B cell (primary cell): ENCODE data around the gene HNF1B. TPM values are rescaled to one million over a fixed set of nuclear protein-coding genes. Genes with fewer than 3 reads are reported as not detected.

Experiments used
- ATAC-seq: fragments of 200-7000 bp; cut with Tn5 transposase; one replicate; pipeline ENCODE4 v1.10.0; 2021; ENCODE audit warnings: low read depth, mild to moderate bottlenecking, moderate number of reproducible peaks, moderate library complexity
- CTCF ChIA-PET: fragments of 350-600 bp; sonication (Branson Sonifier 250); formaldehyde crosslinking; loops from one replicate; lab custom pipeline; 2021; ENCODE audit warnings: antibody characterized with exemption, inconsistent platforms; lab: Charles Lee
- POLR2A ChIA-PET: fragments of 350-600 bp; sonication (Branson Sonifier 250); formaldehyde crosslinking; loops from one replicate; lab custom pipeline; 2021; ENCODE audit warnings: antibody characterized with exemption; lab: Charles Lee
- DNase-seq: peaks from one replicate; pipeline ENCODE4 v3.0.0; 2013
- H2AFZ ChIP-seq: 2 replicates; pipeline ENCODE4 v1.6.1; 2012; ENCODE audit warnings: mild to moderate bottlenecking, low read depth, low read length; ENCODE audit not compliant: insufficient read depth, poor library complexity, severe bottlenecking
- H3K27ac ChIP-seq, 2 donors: 1 replicate in 1 of 2; 2 replicates in 1 of 2; pipeline ENCODE4 v1.5.1; 2012 to 2013; ENCODE audit warnings: low read length in 2 of 2, mild to moderate bottlenecking in 2 of 2, moderate library complexity in 1 of 2
- H3K27me3 ChIP-seq, 4 experiments: fragments of 200-600 bp in 1 of 4; sonication (generic) in 1 of 4; replicated peaks in 1 of 4; 1 replicate in 2 of 4; 2 replicates in 2 of 4; pipeline versions ENCODE4 v1.6.1 to v1.7.0; 2013 to 2016; ENCODE audit warnings: low read length in 3 of 4, mild to moderate bottlenecking in 2 of 4, mixed read lengths in 1 of 4, moderate library complexity in 1 of 4; ENCODE audit not compliant: insufficient read depth in 4 of 4, control insufficient read depth in 3 of 4; ENCODE audit errors: control extremely low read depth in 1 of 4
- H3K36me3 ChIP-seq, 2 experiments: replicated peaks in 1 of 2; 1 replicate in 1 of 2; 2 replicates in 1 of 2; pipeline versions ENCODE4 v1.6.1 to v1.7.1; 2013; ENCODE audit warnings: low read length in 1 of 2; ENCODE audit not compliant: insufficient read depth in 2 of 2, control insufficient read depth in 1 of 2; ENCODE audit errors: control extremely low read depth in 1 of 2, extremely low read depth in 1 of 2
- H3K4me1 ChIP-seq, 2 donors: fragments of 200-600 bp in 1 of 2; sonication (generic) in 1 of 2; 1 replicate in 1 of 2; 2 replicates in 1 of 2; pipeline versions ENCODE4 v1.5.1 to v1.6.1; 2013 to 2017; ENCODE audit warnings: low read length in 2 of 2; ENCODE audit not compliant: control insufficient read depth in 2 of 2, insufficient read depth in 2 of 2
- H3K4me2 ChIP-seq: replicated peaks from 2 replicates; pipeline ENCODE3; 2012; ENCODE audit warnings: mild to moderate bottlenecking, low read depth, low read length; ENCODE audit not compliant: poor library complexity, severe bottlenecking
- H3K4me3 ChIP-seq, 5 experiments: fragments of 200-600 bp in 1 of 5; sonication (generic) in 1 of 5; 1 replicate in 3 of 5; 2 replicates in 2 of 5; pipeline versions ENCODE4 v1.5.1 to v1.7.0; 2011 to 2016; ENCODE audit warnings: low read length in 4 of 5, mild to moderate bottlenecking in 4 of 5, low read depth in 2 of 5, control low read depth in 1 of 5, moderate library complexity in 1 of 5; ENCODE audit not compliant: insufficient read depth in 1 of 5; ENCODE audit errors: control extremely low read depth in 1 of 5, extremely low read depth in 1 of 5
- H3K79me2 ChIP-seq: fragments of 200-600 bp; sonication (generic); one replicate; pipeline ENCODE4 v1.6.0; 2016; ENCODE audit warnings: low read length; ENCODE audit not compliant: control insufficient read depth, insufficient read depth
- H3K9ac ChIP-seq: fragments of 200-600 bp; sonication (generic); 2 replicates; pipeline ENCODE4 v1.6.1; 2017; ENCODE audit warnings: mild to moderate bottlenecking, low read length, moderate library complexity
- H3K9me3 ChIP-seq, 3 donors: one replicate each; pipeline versions ENCODE4 v1.6.1 to v1.7.1; 2013; ENCODE audit warnings: low read length in 2 of 3; ENCODE audit not compliant: control insufficient read depth in 2 of 3, insufficient read depth in 1 of 3; ENCODE audit errors: control extremely low read depth in 1 of 3
- H4K20me1 ChIP-seq: 2 replicates; pipeline ENCODE4 v1.6.0; 2012; ENCODE audit warnings: mild to moderate bottlenecking, low read length; ENCODE audit not compliant: insufficient read depth, control insufficient read depth, poor library complexity, severe bottlenecking
- H3K27ac Mint-ChIP-seq: one replicate; pipeline ENCODE4 v1.8.0; 2021; ENCODE audit warnings: mixed read lengths
- H3K27me3 Mint-ChIP-seq: one replicate; pipeline ENCODE4 v1.8.0; 2021; ENCODE audit warnings: mixed read lengths
- H3K4me1 Mint-ChIP-seq: one replicate; pipeline ENCODE4 v1.8.0; 2021; ENCODE audit warnings: mixed read lengths
- H3K4me3 Mint-ChIP-seq: one replicate; pipeline ENCODE4 v1.8.0; 2021; ENCODE audit warnings: mixed read lengths
- H3K9me3 Mint-ChIP-seq: one replicate; pipeline ENCODE4 v1.8.0; 2022; ENCODE audit warnings: mixed read lengths; ENCODE audit not compliant: insufficient read depth
- EZH2 ChIP-seq: IDR thresholded peaks from 2 replicates; pipeline ENCODE4 v1.6.1; 2012; ENCODE audit warnings: borderline replicate concordance, low read depth, mild to moderate bottlenecking, moderate library complexity, low read length; ENCODE audit not compliant: insufficient read depth, poor library complexity, severe bottlenecking
- WGBS: methylation state at CpG from one replicate; pipeline ENCODE4 v1.1.5; 2013; ENCODE audit warnings: missing lambda C conversion rate; ENCODE audit not compliant: insufficient coverage; 5-methylcytosine and 5-hydroxymethylcytosine counted together
- intact Hi-C: fragments of 100-400 bp; cut with micrococcal nuclease; formaldehyde crosslinking; loops from one replicate; pipeline ENCODE4 v1.10.0; 2022
- polyA plus RNA-seq: library from polyadenylated mRNA; depleted of rRNA; stranded (reverse); fragments of >200 nt; gene quantifications from 2 replicates; pipeline ENCODE4 v1.2.3, GENCODE V29; 2012
- total RNA-seq, 2 donors: library from RNA; stranded (reverse); fragments of 120-200 nt in 1 of 2; gene quantifications; 1 replicate in 1 of 2; 2 replicates in 1 of 2; pipeline versions ENCODE4 v1.2.3 to v1.2.4, GENCODE V29; 2013 to 2022
- TF ChIP-seq, protein P1 (sequence below): fragments of 200-600 bp; IDR thresholded peaks from one replicate; pipeline ENCODE4 v1.8.0; 2022; ENCODE audit warnings: antibody characterized with exemption, mild to moderate bottlenecking

HNF1B gene
- total and polyA plus RNA-seq, 2 donors (not counting 1 experiment from before 2014, with no cell fraction given) = 1.5 TPM; not detected in 1

DNA sequence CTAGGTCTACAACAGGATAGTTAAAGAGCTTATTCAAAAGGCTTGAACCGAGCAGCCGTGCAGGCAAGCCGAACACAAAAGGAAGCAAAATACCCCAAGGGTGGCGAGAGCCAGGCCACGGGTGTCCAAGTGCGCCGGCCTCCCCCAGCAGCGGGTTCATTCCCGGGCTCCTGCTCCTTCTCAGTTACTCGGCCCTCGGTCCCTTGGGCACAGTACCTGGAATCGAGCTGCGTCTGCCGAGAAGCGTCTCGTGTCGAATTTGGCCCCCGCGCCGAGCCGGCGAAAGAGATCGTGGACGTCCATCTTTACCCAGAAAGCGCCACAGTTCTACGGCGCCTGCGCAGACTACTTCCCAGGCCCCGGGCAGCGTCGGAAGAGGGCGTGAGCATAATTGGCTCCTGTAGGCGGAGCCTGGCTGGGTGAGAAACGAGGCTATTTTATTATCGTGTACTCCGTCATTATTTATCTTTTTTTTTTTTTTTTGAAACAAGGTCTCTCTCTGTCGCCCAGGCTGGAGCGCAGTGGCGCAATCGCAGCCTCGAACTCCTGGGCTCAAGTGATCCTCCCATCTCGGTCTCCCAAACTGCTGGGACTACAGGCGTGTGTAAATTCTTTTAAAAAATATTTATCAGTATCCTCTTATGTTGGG, 101.6 kb downstream of the HNF1B start, which contains the start of gene DDX52:
DDX52 (minus strand) TSS at position 329 of the 649 bp plus-strand sequence; CDS start at position 303, 26 bp downstream.
- peaks cover 8% of the 10 kb centered on the region for H4K20me1 ChIP-seq
- DNase-seq = peak; percentile 93
- ChIA-PET POLR2A (interaction anchor here (0.7 kb wide), 1 partner anchor 35 kb away, joined by 3 read pairs; no protein-coding TSS in a partner anchor), CTCF (interaction anchor here (0.7 to 2.1 kb wide), 3 partner anchors 33 to 189 kb away, joined by 3 to 8 read pairs (median 5); no protein-coding TSS in a partner anchor)
- H3K4me3 ChIP-seq = peak within 1 kb of the TSS; percentile 62 to 97 (median 85)
- Mint-ChIP-seq H3K4me1 (peaks cover 29% of the 10 kb centered on the region), H3K9me3 (no peaks in the 10 kb centered on the region), H3K27me3 (peaks cover 29% of the 10 kb centered on the region), H3K27ac (peak within 1 kb of the TSS; percentile 91), H3K4me3 (peak within 1 kb of the TSS; percentile 94)
- peaks cover 4 to 10% of the 10 kb centered on the region in 2 experiments for H3K36me3 ChIP-seq
- peak within 1 kb of the TSS; percentile 81 for H2AFZ ChIP-seq
- intact Hi-C loops = loop anchor here (1.0 kb wide), 3 partner anchors 34 to 201 kb away; partner anchors contain the start of gene SYNRG
- H3K4me1 ChIP-seq = peaks cover 16 to 17% of the 10 kb centered on the region in 2 donors
- H3K9ac ChIP-seq = peak within 1 kb of the TSS; percentile 74
- peak within 1 kb of the TSS; percentile 82 for H3K4me2 ChIP-seq
- no peaks in the 10 kb centered on the region for H3K9me3 ChIP-seq
- peak; percentile 99 for ATAC-seq
- peak within 1 kb of the TSS; percentile 64 to 77 for H3K27ac ChIP-seq
- peaks cover 0 to 30% (median 17%) of the 10 kb centered on the region in 4 experiments for H3K27me3 ChIP-seq
- no peak for TF ChIP-seq EZH2
- TF ChIP-seq, protein P1, sequence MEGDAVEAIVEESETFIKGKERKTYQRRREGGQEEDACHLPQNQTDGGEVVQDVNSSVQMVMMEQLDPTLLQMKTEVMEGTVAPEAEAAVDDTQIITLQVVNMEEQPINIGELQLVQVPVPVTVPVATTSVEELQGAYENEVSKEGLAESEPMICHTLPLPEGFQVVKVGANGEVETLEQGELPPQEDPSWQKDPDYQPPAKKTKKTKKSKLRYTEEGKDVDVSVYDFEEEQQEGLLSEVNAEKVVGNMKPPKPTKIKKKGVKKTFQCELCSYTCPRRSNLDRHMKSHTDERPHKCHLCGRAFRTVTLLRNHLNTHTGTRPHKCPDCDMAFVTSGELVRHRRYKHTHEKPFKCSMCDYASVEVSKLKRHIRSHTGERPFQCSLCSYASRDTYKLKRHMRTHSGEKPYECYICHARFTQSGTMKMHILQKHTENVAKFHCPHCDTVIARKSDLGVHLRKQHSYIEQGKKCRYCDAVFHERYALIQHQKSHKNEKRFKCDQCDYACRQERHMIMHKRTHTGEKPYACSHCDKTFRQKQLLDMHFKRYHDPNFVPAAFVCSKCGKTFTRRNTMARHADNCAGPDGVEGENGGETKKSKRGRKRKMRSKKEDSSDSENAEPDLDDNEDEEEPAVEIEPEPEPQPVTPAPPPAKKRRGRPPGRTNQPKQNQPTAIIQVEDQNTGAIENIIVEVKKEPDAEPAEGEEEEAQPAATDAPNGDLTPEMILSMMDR = no peak
- peaks cover 53% of the 10 kb centered on the region for H3K79me2 ChIP-seq
- under 1% methylated on average over 28 of the region's 43 CpGs for WGBS
